Epithelial cell of proximal tubule (primary cell): ENCODE measurements around the gene GSG1. TPM values are rescaled to one million over a fixed set of nuclear protein-coding genes. Genes with fewer than 3 reads are reported as not detected.

Experiments used
- DNase-seq: peaks from one replicate; pipeline ENCODE4 v3.0.0-alpha.2; 2011; ENCODE audit warnings: low read depth
- H3K4me3 ChIP-seq: 2 replicates; pipeline ENCODE4 v1.5.1; 2011; ENCODE audit warnings: low read depth, mild to moderate bottlenecking, low read length
- total RNA-seq: library from RNA; depleted of rRNA; stranded (reverse); fragments of >200 nt; gene quantifications from 2 replicates; pipeline ENCODE4 v1.2.3, GENCODE V29; 2015
- TF ChIP-seq, protein P1 (sequence below): conservative IDR thresholded peaks from 2 replicates; pipeline ENCODE4 v1.5.1; 2012; ENCODE audit warnings: low read depth, mild to moderate bottlenecking, low read length

The GSG1 gene
- 0.75 and 1.2 TPM in 2 replicates for total RNA-seq

DNA sequence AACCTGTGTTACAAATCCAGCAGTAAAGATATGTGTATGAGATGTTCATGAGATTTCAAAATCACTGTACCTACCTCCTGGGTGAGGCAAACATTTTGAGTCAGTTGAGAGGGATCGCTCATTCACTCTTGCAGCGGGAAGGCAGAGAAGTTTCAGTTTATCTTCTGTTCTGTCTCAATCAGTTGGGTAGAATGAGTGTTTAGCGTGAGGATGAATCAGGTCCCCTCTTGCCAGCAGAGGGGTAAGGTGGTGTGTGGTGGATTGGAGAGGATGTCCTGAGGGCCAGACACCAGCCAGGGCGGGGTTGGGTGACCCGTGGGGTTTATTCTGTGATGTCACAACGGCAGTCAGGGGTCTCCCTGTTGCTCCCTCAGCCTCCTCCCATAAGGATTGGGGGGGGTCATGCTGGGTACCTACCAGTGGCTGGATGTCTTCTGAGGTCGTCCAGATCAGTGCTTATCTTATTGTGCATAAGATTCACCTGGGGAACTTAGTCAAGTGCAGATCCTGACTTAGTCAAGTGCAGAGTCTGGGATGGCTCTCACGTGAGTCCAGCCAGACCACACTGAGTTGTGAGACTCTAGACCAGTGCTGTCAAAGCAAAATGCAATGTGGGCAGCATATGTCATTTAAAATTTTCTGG lies at the start of gene GSG1:
Gene GSG1 (minus strand): TSS at position 277 of the 643 bp plus-strand sequence. CDS start 155 bp downstream, at position 122.
- no peak for DNase-seq
- TF ChIP-seq, protein P1, sequence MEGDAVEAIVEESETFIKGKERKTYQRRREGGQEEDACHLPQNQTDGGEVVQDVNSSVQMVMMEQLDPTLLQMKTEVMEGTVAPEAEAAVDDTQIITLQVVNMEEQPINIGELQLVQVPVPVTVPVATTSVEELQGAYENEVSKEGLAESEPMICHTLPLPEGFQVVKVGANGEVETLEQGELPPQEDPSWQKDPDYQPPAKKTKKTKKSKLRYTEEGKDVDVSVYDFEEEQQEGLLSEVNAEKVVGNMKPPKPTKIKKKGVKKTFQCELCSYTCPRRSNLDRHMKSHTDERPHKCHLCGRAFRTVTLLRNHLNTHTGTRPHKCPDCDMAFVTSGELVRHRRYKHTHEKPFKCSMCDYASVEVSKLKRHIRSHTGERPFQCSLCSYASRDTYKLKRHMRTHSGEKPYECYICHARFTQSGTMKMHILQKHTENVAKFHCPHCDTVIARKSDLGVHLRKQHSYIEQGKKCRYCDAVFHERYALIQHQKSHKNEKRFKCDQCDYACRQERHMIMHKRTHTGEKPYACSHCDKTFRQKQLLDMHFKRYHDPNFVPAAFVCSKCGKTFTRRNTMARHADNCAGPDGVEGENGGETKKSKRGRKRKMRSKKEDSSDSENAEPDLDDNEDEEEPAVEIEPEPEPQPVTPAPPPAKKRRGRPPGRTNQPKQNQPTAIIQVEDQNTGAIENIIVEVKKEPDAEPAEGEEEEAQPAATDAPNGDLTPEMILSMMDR = no peak
- H3K4me3 ChIP-seq = no peak within 1 kb of the TSS

DNA sequence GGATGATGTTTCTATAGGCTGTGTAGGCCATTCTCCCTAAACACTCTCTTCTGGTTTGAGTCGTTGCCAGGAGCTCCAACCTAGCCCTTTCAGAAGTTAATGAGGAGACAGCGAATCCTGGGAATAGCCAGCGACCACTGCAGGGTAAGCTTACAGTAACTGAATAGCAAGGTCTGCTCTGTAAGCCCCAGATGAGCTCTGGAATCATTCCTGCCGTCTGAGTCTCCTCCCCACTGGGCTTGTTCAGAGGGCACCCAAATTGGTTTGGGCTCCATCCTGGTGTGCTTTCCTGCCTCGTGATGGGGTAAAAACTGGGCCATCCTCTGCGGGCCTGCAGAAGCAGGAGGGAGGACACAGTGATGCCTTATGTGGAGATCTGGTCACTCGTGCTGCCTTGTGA lies 49.7 kb upstream of the GSG1 start:
- H3K4me3 ChIP-seq = no peak overlapping the region
- TF ChIP-seq, protein P1 = no peak
- DNase-seq = no peak

DNA sequence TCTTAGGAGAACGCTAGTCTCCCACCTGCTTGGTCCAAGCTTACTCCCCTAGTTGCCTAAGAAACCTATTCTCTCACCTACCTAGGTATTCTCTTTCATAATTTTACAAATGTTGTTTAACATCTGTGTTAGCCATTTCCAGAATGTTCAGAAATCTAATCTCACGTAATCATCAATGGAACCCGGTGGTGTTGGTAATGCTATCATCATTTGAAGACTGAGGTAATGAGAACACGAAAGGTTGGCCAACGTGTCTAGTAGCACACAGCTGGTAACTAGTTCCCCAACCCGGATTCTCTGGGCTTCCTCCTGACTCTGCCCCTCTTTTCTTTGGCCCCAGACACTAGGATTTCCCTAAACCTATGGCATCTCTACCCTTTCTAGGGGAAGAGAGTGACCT lies 49.3 kb upstream of the GSG1 start:
- DNase-seq = no peak
- no peak overlapping the region for H3K4me3 ChIP-seq
- TF ChIP-seq, protein P1 = no peak

DNA sequence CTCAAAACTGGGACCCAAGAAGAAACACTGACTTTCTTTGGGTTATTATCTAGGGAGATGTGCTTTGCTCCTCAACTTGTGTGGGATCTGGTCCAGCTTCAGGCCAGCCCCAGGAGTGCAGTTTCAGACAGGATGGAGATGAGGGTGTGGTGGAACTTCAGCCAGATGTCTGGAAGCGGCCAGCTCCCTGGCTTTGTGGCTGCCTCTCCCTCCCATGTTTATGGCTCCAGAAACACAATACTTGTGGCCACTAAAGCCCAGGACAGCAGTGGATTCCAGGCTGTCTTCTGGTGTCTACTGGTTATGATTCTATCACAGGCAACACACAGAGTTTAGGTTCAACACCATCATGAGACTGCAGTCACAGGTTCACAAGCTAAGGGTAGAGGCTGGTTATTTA lies 48.8 kb upstream of the GSG1 start:
- TF ChIP-seq, protein P1 = no peak
- no peak overlapping the region for H3K4me3 ChIP-seq
- no peak for DNase-seq

DNA sequence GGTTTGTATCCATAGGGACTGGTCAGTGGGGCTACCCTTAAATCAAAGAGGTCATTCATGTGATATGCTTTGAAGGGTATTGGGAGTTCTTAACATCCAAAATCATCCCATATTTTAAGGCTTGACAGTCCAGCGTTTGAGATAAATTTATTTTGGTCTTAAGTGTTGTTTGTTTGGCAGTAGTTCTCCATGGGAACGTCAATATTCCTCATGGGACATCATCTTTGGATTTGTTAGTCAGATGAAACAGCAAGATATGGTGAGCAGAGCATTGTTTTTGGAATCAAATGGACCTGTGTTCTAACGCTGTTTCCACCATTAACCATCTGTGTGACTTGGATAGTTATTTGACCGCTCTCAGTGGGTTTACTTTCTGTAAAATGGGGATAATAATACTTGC lies 45.9 kb upstream of the GSG1 start:
- no peak for DNase-seq
- no peak overlapping the region for H3K4me3 ChIP-seq
- TF ChIP-seq, protein P1 = no peak

DNA sequence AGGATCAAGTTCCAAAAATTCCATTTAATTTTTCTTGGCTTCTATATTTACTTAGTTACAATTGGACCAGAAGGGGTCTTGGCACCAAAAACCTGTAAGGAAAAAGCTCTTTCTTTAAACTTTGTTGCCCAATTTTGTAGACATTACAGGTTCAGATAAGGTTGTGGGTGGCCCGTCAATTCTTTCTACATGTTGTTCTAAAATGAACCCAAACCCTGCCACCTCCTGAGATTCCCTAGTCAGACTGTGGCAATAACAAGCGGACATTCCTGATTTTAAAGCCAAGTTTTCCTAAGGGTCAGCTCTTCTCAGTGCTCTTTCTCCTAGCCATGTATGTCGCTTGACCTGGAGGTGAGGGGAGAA lies 45.0 kb upstream of the GSG1 start:
- H3K4me3 ChIP-seq = no peak overlapping the region
- no peak for DNase-seq
- TF ChIP-seq, protein P1 = no peak

DNA sequence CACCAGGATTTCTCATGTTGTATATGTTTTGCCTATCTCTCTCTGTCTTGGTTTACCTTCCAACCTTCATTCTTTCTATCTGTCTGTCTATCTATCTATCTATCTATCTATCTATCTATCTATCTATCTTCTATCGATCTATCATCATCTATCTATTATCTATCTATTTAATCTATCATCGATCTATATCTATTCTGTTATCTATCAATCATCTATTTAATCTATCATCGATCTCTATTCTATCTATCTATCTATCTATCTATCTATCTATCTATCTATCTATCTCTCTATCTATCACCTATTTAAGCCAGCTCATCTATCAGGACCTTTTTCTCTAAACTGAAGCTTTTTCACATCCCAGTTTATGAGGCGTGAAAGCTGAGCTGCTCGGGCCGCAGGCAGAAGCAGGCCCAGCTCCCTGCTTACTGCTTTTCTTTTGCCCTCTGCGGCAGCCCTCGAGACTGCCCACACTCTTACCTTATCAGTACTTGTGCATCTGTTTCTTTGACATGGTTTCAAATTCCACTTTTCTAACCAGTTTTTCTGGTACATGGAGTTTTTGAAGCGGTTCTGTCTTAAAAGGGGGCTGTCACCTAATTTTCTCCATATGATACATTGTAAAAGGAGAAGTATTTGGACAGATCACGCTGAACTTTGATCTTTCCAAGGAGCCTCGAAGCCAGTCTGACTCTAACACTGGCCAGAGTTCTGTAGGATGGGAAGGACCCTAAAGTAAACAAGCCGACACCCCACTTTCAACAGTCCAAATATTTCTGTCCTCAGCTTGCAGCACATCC lies 44.4 kb upstream of the GSG1 start:
- DNase-seq = no peak
- H3K4me3 ChIP-seq = no peak overlapping the region
- TF ChIP-seq, protein P1 = no peak
